BE2C (cell line): Measurements from ENCODE around the gene BCL7C.

Experiments
- DNase-seq: peaks from one replicate; pipeline ENCODE4 v3.0.0-alpha.2; 2020
- H3K27me3 ChIP-seq: fragments of 250-450 bp; sonication (Bioruptor Pico); 2 replicates; pipeline ENCODE4 v1.5.1; 2020; ENCODE audit warnings: mild to moderate bottlenecking
- H3K36me3 ChIP-seq: fragments of 250-450 bp; sonication (Bioruptor Pico); 2 replicates; pipeline ENCODE4 v1.5.1; 2020; ENCODE audit warnings: mild to moderate bottlenecking
- H3K4me1 ChIP-seq: fragments of 250-450 bp; sonication (Bioruptor Pico); 2 replicates; pipeline ENCODE4 v1.5.1; 2020
- H3K4me3 ChIP-seq: 2 replicates; pipeline ENCODE4 v1.5.1; 2011; ENCODE audit warnings: low read depth, low read length
- H3K9me3 ChIP-seq: fragments of 250-450 bp; sonication (Bioruptor Pico); 2 replicates; pipeline ENCODE4 v1.5.1; 2020
- TF ChIP-seq, protein P1 (sequence below): IDR thresholded peaks from 2 replicates; pipeline ENCODE4 v1.5.1; 2012; ENCODE audit warnings: mild to moderate bottlenecking, low read depth, low read length

The BCL7C gene

DNA sequence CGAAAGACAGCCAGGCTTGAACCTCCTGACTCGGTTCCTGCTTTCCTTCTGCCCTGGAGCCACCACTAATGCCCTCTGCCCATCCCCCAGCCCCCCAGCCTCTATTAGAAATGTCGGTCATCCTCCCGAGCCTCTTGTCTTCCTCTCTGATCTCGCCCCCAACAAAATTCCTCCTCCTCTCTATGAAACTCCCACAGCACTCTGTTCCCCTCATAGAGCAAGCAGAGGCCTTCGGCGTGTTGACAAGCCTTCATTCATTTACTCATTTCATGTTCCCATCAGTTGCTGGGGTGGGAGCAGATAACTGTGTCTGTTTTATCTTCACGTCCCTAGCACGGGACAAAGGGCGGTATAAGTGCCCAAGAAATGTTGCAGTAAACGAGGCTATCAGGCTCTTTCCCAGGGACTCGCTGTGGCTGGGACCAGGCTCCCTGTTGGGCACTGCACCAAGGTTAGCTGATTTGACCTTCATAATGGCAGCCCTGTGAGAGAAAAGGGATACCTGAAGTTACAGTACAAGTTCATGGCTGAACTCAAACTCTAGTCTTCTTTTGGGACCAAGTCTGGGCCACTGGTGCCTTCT, 37.3 kb upstream of the BCL7C start:
- TF ChIP-seq, protein P1, sequence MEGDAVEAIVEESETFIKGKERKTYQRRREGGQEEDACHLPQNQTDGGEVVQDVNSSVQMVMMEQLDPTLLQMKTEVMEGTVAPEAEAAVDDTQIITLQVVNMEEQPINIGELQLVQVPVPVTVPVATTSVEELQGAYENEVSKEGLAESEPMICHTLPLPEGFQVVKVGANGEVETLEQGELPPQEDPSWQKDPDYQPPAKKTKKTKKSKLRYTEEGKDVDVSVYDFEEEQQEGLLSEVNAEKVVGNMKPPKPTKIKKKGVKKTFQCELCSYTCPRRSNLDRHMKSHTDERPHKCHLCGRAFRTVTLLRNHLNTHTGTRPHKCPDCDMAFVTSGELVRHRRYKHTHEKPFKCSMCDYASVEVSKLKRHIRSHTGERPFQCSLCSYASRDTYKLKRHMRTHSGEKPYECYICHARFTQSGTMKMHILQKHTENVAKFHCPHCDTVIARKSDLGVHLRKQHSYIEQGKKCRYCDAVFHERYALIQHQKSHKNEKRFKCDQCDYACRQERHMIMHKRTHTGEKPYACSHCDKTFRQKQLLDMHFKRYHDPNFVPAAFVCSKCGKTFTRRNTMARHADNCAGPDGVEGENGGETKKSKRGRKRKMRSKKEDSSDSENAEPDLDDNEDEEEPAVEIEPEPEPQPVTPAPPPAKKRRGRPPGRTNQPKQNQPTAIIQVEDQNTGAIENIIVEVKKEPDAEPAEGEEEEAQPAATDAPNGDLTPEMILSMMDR = no peak
- DNase-seq = no peak
- no peaks in the 10 kb centered on the region for H3K9me3 ChIP-seq
- no peaks in the 10 kb centered on the region for H3K27me3 ChIP-seq
- peaks cover 3% of the 10 kb centered on the region; the same call in 1 of the 2 replicates for H3K4me1 ChIP-seq
- H3K36me3 ChIP-seq = peaks cover 3% of the 10 kb centered on the region
- no peak overlapping the region for H3K4me3 ChIP-seq

DNA sequence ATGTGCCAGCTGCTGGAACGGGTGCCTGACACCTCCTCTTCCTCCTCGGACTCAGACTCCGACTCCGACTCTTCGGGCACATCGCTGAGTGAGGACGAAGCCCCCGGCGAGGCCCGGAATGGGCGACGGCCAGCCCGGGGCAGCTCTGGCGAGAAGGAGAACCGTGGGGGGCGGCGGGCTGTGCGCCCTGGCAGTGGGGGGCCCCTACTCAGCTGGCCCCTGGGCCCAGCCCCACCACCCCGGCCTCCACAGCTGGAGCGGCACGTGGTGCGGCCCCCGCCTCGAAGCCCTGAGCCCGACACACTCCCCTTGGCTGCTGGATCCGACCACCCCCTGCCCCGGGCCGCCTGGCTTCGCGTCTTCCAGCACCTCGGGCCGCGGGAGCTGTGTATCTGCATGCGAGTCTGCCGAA, 36.3 kb upstream of the BCL7C start:
- no peak for DNase-seq
- Histone ChIP-seq H3K9me3 (no peaks in the 10 kb centered on the region), H3K36me3 (peaks cover 3% of the 10 kb centered on the region), H3K27me3 (no peaks in the 10 kb centered on the region), H3K4me3 (no peak overlapping the region), H3K4me1 (peaks cover 3% of the 10 kb centered on the region; the same call in 1 of the 2 replicates)
- TF ChIP-seq, protein P1 = no peak

DNA sequence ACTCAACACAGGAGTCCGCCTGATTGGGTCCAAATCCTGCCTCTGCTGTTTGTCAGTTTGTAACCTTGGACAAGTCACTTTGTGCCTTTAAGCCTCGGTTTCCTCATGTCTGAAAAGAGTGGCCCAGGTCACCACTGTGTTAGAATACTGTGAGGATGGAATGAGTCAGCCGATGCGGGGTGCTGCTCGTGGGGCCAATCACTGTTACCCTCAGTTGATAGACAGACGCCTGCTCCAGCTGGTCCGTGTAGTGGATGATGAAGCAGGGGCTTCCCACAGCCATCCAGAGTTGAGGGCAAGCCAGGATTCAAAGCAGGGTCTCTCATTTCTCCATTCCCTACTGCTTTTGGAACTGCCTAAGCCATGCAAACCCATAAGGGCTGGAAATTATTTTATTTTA, 35.3 kb upstream of the BCL7C start:
- Histone ChIP-seq H3K36me3 (peaks cover 3% of the 10 kb centered on the region), H3K4me1 (peaks cover 3% of the 10 kb centered on the region; the same call in 1 of the 2 replicates), H3K9me3 (no peaks in the 10 kb centered on the region), H3K27me3 (no peaks in the 10 kb centered on the region), H3K4me3 (no peak overlapping the region)
- TF ChIP-seq, protein P1 = no peak
- DNase-seq = no peak

DNA sequence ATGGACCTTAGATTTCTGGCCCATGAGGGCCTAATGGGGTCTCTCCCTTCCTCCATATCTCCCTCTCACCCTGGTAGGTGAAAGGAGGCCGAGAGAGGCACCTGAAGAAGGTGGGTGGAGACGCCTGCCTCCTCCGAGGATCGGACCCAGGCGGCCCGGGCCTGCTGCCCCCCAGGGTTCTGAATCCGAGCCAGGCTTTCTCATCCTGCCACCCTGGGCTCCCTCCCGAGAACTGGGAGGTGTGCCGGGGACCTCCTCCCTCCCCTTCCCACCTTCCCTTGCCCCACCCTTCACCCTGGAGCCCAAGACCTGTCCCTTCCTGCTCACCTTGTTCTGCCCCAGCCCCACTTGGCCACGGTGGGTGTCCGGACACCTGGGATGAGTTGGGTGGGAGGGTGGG, 34.5 kb upstream of the BCL7C start:
- no peak overlapping the region for H3K4me3 ChIP-seq
- peaks cover 3% of the 10 kb centered on the region for H3K36me3 ChIP-seq
- no peaks in the 10 kb centered on the region for H3K9me3 ChIP-seq
- H3K4me1 ChIP-seq = peaks cover 3% of the 10 kb centered on the region; the same call in 1 of the 2 replicates
- no peak for DNase-seq
- H3K27me3 ChIP-seq = no peaks in the 10 kb centered on the region
- TF ChIP-seq, protein P1 = no peak

DNA sequence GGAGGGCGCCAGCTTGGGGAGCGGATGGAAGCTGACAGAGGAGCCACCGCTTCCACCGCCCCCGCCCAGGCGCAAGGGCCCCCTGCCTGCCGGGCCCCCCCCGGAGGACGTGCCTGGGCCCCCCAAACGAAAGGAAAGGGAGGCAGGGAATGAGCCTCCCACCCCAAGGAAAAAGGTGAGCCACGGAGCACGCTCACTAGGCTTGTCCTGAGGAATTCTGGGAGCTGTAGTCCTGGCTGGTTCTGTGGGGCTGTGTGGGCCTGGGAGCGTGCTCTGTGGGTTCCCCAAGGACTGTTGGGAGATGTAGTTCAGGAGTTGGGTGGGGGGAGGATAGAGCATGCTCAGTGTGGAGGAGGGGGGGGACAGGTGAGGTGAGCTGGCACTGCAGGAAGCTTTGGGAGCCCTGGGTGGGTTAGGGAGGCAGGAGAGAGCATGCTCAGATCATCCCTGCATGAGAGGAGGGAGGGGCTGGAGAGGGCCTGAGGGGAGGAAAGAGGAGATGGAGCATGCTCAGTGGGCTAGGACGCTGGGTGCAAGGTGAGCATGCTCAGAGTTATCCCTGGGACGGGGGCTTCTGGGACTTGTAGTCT, 34.0 kb upstream of the BCL7C start:
- Histone ChIP-seq H3K36me3 (peaks cover 3% of the 10 kb centered on the region), H3K27me3 (no peaks in the 10 kb centered on the region), H3K4me3 (no peak overlapping the region), H3K4me1 (peaks cover 3% of the 10 kb centered on the region; the same call in 1 of the 2 replicates), H3K9me3 (no peaks in the 10 kb centered on the region)
- DNase-seq = peak; percentile 83
- TF ChIP-seq, protein P1 = no peak
